IPS DF 19.7 (cell line): ENCODE measurements around the gene TRNP1.

Experiments used
- DNase-seq: peaks from one replicate; pipeline ENCODE4 v3.0.0-alpha.2; 2013; ENCODE audit warnings: low read depth, low spot score

The TRNP1 gene

DNA sequence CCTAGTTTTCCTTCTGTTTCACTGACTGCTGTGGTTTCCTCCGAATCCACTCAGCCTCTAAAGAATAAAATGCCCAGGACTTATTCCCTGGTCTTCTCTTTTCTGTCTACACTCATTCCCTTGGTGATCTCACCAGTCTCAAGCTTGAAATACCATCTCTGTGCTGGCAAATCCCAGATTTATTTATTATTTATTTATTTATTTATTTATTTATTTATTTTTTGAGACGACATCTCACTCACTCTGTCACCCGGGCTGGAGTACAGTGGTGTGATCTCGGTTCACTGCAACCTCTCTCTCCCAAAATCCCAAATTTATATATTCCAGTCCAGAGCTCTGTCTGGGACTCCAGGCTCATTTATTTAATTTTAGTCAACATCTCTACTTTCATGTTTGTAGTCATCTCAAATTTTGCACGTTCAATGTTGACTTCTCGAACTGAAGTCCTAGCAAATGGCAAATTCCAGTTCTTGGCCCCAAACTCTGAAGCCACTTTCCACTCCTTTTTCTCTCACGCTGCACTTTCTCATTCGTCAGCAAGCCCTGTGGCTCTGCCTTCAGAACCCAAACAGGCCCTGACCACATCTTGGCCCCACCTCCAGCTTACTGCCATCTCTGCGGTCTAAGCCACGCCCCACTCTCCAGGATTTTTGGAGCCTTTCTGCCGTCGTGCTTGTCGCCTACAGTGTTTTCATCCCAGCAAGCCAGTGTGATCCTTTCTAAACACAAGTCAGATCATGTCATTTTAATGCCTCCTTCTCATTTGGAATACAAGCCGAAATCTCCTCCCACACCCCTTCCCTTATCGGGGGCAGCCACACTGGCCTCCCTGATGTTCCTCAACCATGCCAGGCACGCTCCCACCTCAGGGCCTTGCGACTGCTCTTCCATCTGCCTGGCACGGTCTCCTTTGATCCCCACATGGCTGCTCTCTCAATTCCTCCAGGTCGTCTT, 33.4 kb downstream of the TRNP1 start:
- no peak for DNase-seq

DNA sequence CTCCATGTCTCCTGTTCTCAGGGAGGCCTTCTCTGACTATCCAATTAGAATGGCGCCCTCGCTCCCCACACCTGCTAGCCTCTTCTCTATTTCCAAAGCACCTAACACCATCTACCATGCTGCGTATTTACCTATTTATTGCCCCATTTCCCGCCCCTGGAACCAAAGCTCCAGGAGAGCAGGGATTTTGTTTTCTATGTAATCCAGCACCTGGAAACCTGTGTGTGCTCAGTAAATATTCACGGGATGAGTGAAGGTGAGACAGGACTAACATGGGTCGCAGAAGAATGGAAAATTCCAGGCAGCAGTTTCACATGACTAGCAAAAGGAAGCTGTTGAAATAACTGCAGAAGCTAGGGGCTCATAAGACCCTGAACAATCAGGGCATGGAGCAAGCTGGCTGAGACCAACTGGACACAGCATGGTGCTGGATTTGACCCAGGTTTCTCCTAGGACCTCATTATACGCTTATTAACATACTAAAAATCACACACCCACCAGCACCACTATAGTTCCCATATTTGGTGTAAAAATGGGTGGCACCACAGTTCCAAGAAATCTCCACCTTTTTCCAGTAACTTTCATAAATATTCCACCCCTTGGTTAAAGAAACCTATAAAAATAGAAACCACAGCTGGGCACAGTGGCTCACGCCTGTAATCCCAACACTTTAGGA, 34.2 kb downstream of the TRNP1 start:
- DNase-seq, result no peak

GRCh38 chr1:27029517-27029916, 36.0 kb downstream of the TRNP1 start:
- DNase-seq, result no peak

- no peak for DNase-seq
Observed at GRCh38 chr1:27031235-27032118, 38.0 kb downstream of the TRNP1 start.

DNA sequence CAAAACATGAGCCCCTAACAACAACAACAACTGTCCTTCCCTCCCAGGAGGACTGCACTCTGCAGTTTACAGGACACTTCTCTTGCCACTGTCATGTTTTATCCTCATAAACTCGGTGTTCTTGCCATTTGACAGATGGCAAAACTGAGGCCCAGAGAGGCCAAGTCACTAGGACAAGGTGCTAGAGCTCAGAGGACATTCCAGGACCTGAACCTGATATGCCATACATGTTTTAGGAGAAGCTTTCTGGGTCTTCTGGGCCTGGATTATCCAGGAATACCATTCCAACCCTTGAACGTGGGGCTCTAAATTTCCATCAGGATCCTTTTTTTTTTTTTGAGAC, 38.6 kb downstream of the TRNP1 start:
- no peak for DNase-seq

GRCh38 chr1:27033043-27033746, 39.7 kb downstream of the TRNP1 start:
- no peak for DNase-seq

- no peak for DNase-seq
Observed at GRCh38 chr1:27035344-27035743, 41.9 kb downstream of the TRNP1 start.

DNA sequence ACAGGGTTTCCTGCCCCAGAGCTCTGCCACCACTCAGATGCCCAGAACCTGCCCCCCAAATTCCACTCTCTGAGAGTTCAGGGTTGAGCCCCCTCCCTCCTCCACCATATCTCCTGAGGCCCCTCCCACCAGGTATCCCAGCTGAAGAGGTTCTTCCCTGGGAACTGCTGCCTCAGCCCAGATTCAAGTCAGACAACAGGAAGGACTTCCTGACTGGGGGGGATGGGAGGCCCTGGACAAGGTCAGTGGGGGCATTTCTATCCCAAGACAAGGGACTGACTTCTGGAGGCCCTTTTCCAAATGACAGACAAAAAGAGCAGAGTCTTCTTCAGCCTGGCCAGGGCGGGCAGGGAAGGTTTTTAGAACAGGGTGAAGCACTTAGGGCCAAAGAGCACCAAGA, 43.2 kb downstream of the TRNP1 start:
- DNase-seq, result no peak

GRCh38 chr1:27037518-27037917, 44.0 kb downstream of the TRNP1 start:
- no peak for DNase-seq

DNA sequence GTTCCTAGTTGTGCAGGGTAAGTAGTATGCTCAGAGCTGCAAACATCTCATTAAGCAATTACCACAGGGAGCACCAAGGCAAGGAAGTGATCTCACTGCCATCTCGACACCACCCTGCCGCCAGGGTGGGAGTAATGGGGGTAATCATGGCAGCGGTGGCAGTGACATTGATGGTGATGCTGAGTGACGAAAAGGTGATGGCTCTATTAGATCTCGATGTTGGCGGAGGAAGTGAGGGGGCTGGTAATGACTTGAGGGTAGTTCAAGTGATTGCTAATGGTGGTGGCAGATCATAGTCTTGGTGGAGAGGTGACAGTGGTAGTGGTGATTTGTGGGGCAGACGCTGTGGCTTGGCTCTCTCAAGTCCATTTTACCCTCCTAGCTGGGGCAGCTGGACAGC, 44.5 kb downstream of the TRNP1 start:
- DNase-seq, result no peak

- DNase-seq, result no peak
Observed at GRCh38 chr1:27042670-27043069, 49.2 kb downstream of the TRNP1 start.

DNA sequence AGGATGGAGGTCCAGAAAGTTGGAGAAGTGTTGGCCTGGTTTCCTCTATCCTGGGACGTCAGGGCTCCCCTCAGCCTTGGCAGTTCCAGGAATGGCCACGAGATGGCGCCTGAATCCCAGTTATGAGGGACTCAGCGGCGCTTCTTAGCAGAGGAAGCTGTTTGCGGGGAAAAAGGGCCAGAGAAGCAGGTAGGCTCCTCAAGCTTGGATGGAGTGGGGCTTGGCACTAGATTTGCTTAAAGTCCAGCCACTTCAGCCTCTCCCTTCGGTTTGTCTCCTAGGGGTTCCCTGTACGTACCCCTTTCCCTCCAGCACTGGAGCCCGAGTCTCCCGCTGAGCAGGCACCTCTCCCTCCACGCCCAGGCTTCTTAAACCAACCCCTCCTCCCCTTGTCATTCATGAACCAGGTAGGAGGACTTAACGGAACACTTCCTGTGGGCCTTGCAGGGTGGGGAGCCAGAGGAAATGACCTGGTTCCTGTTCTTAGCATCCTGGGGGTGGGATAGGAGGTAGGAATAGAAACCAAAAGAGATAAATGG, 51.2 kb downstream of the TRNP1 start:
- no peak for DNase-seq

- DNase-seq, result no peak
Observed at GRCh38 chr1:27045973-27046558, 52.6 kb downstream of the TRNP1 start.

DNA sequence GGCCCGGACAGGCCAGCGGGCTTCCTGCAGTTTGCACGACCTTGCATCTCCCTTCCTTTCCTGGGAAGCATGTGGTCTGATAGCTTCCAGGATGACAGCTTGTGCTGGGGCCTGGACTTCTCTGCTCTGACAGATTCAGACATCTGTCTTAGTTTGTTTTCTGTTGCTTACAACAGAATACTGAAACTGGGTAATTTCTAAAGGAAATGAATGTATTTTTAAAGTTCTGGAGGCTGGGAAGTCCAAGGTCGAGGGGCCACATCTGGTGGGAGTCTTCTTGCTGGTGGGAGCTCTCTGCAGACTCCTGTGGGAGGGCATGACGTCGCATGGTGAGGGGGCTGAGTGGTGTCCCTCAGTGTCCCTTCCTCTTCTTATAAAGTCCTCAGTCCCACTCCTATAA, 54.4 kb downstream of the TRNP1 start:
- DNase-seq, result no peak

- DNase-seq, result no peak
Observed at GRCh38 chr1:27049100-27049499, 55.6 kb downstream of the TRNP1 start.

- no peak for DNase-seq
Observed at GRCh38 chr1:27049607-27050006, 56.1 kb downstream of the TRNP1 start.
